Ascending aorta (tissue), 2 donors: ENCODE results near the gene PRELP. TPM values are rescaled to one million over a fixed set of nuclear protein-coding genes. Genes with fewer than 3 reads are reported as not detected.
"Not testable (repeated sequence)": the region's sequence is repeated elsewhere in the genome, so short reads cannot be mapped to it uniquely, and the experiment has no call there.

ENCODE experiments used
- DNase-seq, 2 donors: peaks; one replicate each; pipeline ENCODE4 v3.0.0-alpha.2; 2019; ENCODE audit warnings: low spot score in 2 of 2
- H3K27ac ChIP-seq, 2 donors: fragments of 200-600 bp; sonication (generic); one replicate each; pipeline ENCODE4 v1.5.1; 2016 to 2017; ENCODE audit warnings: mild to moderate bottlenecking in 1 of 2
- H3K27me3 ChIP-seq: fragments of 200-600 bp; sonication (generic); one replicate; pipeline ENCODE4 v1.5.1; 2017
- H3K36me3 ChIP-seq, 2 donors: fragments of 200-600 bp; sonication (generic); one replicate each; pipeline ENCODE4 v1.5.1; 2016
- H3K4me1 ChIP-seq, 2 donors: fragments of 200-600 bp; sonication (generic); one replicate each; pipeline ENCODE4 v1.5.1; 2016 to 2017; ENCODE audit warnings: mild to moderate bottlenecking in 1 of 2
- H3K4me3 ChIP-seq, 2 donors: fragments of 200-600 bp; sonication (generic); one replicate each; pipeline ENCODE4 v1.5.1; 2016 to 2017; ENCODE audit warnings: mild to moderate bottlenecking in 1 of 2
- H3K9me3 ChIP-seq, 2 donors: fragments of 200-600 bp; sonication (generic); one replicate each; pipeline ENCODE4 v1.5.1; 2016
- CTCF ChIP-seq, 3 experiments: fragments of 200-600 bp in 2 of 3; fragments of 450-650 bp in 1 of 3; sonication (generic) in 2 of 3; IDR thresholded peaks; one replicate each; pipeline ENCODE4 v1.5.1; 2016 to 2019; ENCODE audit warnings: antibody characterized with exemption in 3 of 3, mild to moderate bottlenecking in 1 of 3, moderate library complexity in 1 of 3
- intact Hi-C: fragments of 100-400 bp; cut with DNase I; formaldehyde crosslinking; loops from one replicate; pipeline ENCODE4 v1.15.1; 2023
- total RNA-seq: library from RNA; depleted of rRNA; stranded (reverse); fragments of >200 nt; gene quantifications from one replicate; pipeline ENCODE4 v1.1.0, GENCODE V29; 2016

Gene PRELP
- total RNA-seq, 1 donor from 2014 or later, result 142 TPM

- no peak for TF ChIP-seq CTCF (IDR thresholded peaks at IDR 0.05)
- H3K27ac ChIP-seq, result no peak overlapping the region
- DNase-seq, result no peak
- H3K36me3 ChIP-seq, result no peaks in the 10 kb centered on the region
- H3K4me1 ChIP-seq, result peaks cover 3 to 25% of the 10 kb centered on the region in 2 donors
- no peak overlapping the region for H3K4me3 ChIP-seq
- intact Hi-C loops, result no loop called here
- H3K9me3 ChIP-seq, result no peaks in the 10 kb centered on the region
- H3K27me3 ChIP-seq, result no peaks in the 10 kb centered on the region
Observed at GRCh38 chr1:203516184-203516583, 40.6 kb downstream of the PRELP start.

GRCh38 chr1:203516906-203517305 lies 41.3 kb downstream of the PRELP start:
- Histone ChIP-seq H3K36me3 (no peaks in the 10 kb centered on the region), H3K4me1 (peaks cover 3 to 30% of the 10 kb centered on the region in 2 donors), H3K27me3 (no peaks in the 10 kb centered on the region), H3K27ac (no peak overlapping the region), H3K9me3 (no peaks in the 10 kb centered on the region), H3K4me3 (no peak overlapping the region)
- no peak for TF ChIP-seq CTCF (IDR thresholded peaks at IDR 0.05)
- DNase-seq, result no peak
- intact Hi-C loops, result no loop called here

- Histone ChIP-seq H3K36me3 (no peaks in the 10 kb centered on the region), H3K4me1 (peaks cover 5 to 32% of the 10 kb centered on the region in 2 donors), H3K27me3 (no peaks in the 10 kb centered on the region), H3K9me3 (no peaks in the 10 kb centered on the region), H3K4me3 (no peak overlapping the region), H3K27ac (no peak overlapping the region)
- no peak for DNase-seq
- TF ChIP-seq CTCF (IDR thresholded peaks at IDR 0.05), result no peak
- intact Hi-C loops, result no loop called here
Observed at GRCh38 chr1:203517426-203518110, 42.0 kb downstream of the PRELP start.

- intact Hi-C loops, H3K9me3 ChIP-seq, H3K36me3 ChIP-seq, DNase-seq, H3K27ac ChIP-seq, H3K27me3 ChIP-seq, H3K4me3 ChIP-seq: not testable (repeated sequence)
- H3K4me1 ChIP-seq, result peaks cover 4 to 26% of the 10 kb centered on the region in 2 donors
Observed at GRCh38 chr1:203518139-203518538, 42.5 kb downstream of the PRELP start.

GRCh38 chr1:203518541-203518940 lies 42.9 kb downstream of the PRELP start:
- H3K36me3 ChIP-seq, result no peaks in the 10 kb centered on the region
- intact Hi-C loops, result no loop called here
- no peak overlapping the region for H3K27ac ChIP-seq
- H3K4me3 ChIP-seq, result no peak overlapping the region
- no peak for TF ChIP-seq CTCF (IDR thresholded peaks at IDR 0.05)
- DNase-seq, result no peak
- peaks cover 4 to 24% of the 10 kb centered on the region in 2 donors for H3K4me1 ChIP-seq
- no peaks in the 10 kb centered on the region for H3K9me3 ChIP-seq
- no peaks in the 10 kb centered on the region for H3K27me3 ChIP-seq

GRCh38 chr1:203519053-203519840 lies 43.6 kb downstream of the PRELP start:
- Histone ChIP-seq H3K36me3 (no peaks in the 10 kb centered on the region), H3K9me3 (no peaks in the 10 kb centered on the region), H3K4me1 (peaks cover 4 to 29% of the 10 kb centered on the region in 2 donors), H3K4me3 (no peak overlapping the region), H3K27me3 (no peaks in the 10 kb centered on the region), H3K27ac (no peak overlapping the region)
- intact Hi-C loops, result no loop called here
- DNase-seq, result no peak
- TF ChIP-seq CTCF (IDR thresholded peaks at IDR 0.05), result no peak
